ENCODE results near the gene TCFL5.
"Not testable (repeated sequence)": the region's sequence is repeated elsewhere in the genome, so short reads cannot be mapped to it uniquely, and the experiment has no call there.

TCFL5 gene

DNA sequence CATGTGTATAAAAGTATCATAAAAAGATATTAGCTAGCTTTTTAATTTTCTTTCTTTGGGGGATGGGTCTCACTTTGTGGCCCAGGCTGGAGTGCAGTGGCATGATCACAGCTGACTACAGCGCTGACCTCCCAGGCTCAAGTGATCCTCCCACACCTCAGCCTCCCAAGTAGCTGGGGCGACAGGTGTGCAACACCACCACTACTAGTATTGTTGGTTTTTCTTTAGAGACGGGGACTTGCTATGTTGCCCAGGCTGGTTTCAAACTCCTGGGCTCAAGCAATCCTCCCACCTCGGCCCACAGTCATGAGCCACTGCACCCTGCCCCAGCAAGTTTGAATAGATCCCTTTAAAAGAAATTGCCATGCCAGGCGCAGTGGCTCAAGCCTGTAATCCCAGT, 6.5 kb downstream of the TCFL5 start:
- no peak for DNase-seq (ENCODE audit: low spot score)
- FAIRE-seq = no peak

DNA sequence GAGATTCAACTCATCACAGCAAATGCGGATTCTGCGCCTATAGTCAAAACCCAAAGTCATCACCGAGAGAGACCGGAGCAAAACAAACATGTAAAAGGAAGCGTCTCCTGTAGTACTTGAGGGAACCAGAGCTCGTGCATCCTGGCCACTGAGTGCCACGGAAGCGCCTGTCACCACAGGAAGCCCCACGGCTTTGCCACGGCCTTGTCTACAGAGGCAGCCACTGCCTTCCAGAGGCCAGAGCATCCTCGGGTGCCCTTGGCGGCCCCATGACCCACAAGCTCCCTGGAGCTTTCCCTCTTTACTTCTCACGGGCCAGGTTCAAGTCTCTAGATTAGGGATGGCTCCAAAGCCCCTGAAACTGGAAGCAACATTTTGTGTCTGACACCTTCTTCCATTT, 7.5 kb downstream of the TCFL5 start:
- no peak for DNase-seq (ENCODE audit: low spot score)
- no peak for FAIRE-seq

DNA sequence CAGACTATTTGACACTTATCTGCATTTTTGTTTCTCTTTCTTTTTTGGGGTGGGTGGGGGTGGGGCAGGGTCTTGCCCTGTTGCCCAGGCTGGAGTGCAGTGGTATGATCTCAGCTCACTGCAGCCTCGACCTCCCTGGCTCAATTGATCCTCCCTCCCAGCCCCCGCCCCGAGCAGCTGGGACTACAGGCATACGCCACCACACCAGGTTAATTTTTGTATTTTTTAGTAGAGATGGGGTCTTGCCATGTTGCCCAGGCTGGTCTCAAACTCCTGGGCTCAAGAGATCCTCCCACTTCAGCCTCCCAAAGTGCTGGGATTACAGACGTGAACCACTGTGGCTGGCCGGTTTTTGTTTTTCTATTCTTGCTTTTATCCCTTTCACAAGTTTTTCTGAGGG, 8.3 kb downstream of the TCFL5 start:
- not testable (repeated sequence) for DNase-seq (ENCODE audit: low spot score); FAIRE-seq

DNA sequence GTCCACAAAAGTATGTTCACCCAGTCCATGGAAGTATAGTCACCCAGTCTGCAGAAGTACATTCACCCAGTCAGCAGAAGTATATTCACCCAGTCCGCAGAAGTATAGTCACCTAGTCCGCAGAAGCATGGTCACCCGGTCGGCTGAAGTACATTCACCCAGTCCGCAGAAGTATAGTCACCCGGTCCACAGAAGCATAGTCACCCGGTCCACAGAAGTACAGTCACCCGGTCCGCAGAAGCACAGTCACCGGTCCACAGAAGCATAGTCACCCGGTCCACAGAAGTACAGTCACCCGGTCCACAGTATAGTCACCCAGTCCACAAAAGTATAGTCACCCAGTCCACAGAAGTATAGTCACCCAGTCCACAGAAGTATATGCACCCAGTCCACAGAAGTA, 8.8 kb downstream of the TCFL5 start:
- FAIRE-seq (no peak), DNase-seq (ENCODE audit: low spot score) (no peak)

DNA sequence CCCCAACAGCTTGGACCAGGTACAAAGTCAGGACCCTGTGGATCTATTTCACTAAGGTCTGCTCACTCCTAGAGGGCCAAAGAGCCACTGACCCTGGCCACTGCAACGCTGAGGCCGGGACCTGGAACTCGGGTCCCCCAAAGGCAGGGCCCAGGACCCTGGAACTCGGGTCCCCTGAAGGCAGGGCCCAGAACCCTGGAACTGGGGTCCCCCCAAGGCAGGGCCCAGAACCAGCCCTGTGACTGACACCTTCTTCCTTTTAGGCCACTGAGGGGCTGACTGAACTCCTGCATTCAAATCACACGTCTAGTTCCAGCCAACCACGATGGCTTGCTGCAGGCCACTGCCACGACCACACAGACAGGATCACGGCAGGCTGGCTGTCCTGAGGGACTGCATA, 9.4 kb downstream of the TCFL5 start:
- DNase-seq (ENCODE audit: low spot score) (no peak), FAIRE-seq (no peak)

DNA sequence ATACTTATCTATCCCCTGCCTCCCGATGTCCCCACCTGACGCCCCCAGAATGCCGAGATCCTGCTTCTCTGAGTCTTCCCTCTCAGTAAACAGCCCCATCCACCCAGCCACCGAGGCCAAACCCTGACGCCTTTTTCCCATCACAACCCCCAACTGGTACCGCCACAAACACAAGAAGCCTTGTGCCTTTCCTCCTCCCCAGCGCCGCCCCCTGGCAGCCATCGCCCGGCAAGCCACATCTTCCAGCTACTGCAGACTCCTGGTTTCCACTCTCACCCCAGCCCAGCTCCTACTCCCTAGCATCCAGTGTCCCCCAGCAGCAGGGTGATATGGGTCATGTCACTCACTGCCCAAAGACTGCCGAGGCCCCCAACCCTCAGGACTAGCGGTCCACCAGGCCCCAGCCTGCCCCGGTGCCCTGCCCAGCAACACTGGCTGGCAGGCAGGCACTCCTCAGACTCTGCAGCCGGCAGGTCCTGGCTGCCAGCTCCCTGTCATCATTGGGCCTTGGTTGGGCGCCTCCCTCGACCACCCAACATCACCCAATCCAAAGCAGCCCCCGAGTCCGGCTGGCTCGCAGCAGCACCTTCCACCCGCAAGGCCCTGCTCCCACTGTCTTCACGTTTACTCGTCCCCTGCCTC, 11.2 kb downstream of the TCFL5 start:
- no peak for DNase-seq (ENCODE audit: low spot score)
- FAIRE-seq = no peak

DNA sequence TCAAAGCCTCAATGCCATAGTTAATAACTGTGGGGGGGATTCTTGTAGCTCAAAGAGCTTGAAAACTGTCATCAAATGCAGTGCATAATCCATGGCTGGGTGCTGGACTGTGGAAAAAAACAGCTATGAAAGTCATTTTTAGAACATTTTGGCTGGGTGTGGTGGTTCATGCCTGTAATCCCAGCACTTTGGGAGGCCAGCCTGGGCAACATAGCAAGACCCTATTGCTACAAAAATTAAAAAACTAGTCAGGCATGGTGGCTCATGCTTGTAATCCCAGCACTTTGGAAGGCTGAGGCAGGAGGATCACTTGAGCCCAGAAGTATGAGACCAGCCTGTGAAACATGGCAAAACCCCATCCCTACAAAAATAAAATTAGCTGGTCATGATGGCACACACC, 12.2 kb downstream of the TCFL5 start:
- DNase-seq (ENCODE audit: low spot score) = no peak

DNA sequence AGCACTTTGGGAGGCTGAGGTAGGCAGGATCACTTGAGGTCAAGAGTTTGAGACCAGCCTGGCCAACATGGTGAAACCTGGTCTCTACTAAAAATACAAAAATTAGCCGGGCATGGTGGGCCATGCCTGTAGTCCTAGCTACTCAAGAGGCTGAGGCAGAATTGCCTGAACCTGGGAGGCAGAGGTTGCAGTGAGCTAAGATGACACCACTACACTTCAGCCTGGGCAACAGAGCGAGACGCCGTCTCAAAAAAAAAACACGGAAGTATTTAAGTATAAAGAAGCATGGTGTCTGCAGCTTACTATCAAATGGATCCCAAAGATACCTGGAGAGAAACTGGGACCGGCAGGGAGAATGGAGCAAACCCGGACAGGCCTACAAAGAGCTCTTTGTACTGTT, 12.7 kb downstream of the TCFL5 start:
- FAIRE-seq = not testable (repeated sequence)

More for the DNA sequence above, 12.2 kb downstream of the TCFL5 start:
- no peak for FAIRE-seq

DNA sequence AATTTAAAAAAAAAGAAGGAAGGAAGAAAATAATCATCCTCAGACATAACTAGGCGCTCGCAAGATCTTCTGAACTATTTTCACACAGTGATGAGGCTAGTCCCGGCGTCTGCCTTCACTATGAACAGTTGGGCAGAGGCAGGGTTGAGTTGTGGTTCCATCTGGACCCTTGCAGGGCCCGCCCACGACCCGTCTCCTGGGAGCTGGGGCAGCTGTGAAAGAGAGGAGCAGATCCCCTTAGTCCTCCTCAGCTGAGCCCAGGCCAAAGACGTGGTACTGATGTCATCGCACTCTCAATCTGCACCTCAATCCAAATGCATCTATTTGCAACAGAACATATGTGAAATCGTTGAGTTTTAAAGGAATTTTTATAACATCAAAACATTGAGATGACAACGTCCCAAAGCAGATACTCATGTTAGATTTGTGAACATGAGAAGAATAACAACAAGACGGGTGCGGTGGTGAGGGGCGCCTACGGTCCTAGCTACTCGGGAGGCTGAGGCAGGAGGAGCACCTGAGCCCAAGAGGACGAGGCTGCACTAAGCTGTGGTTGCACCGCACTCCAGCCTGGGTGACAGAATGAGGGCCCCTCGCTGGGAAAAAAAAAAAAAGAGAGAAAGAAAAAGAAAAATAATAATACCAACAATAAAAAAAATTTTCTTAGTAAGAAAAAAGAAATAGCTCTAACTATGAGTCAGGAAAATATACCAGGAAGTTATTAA, 15.3 kb downstream of the TCFL5 start:
- DNase-seq (ENCODE audit: low spot score) = no peak
- FAIRE-seq = no peak

More for the DNA sequence above, 12.7 kb downstream of the TCFL5 start:
- not testable (repeated sequence) for DNase-seq (ENCODE audit: low spot score)

DNA sequence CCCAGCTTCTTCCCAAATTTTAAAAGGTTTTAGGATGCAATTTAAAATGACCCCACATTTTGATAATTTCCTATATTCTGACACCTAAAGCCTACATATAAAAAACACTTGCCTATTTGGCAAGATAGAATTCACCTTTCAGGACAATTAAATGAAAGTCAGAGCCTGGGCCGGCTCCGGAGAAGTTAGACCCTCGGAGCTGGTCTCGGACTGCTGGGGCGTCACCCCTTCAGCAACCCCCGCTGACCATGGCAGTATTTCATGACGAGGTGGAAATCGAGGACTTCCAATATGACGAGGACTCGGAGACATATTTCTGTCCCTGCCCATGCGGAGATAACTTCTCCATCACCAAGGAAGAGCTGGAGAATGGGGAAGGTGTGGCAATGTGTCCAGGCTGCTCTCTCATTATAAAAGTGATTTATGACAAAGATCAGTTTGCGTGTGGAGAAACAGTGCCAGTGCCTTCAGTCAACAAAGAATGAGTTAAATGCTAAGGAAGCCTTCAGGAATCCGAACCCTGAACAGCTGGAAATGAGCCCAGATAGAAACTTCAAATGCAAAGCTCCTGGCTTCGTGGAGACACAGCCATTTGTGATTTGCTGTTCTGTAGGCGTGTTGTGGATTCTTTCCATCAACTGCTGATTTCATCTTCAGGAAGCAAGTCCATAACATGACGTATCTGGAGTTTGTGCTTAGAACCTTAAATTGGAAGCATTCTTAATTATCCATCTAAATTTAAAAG, 16.0 kb downstream of the TCFL5 start:
- DNase-seq (ENCODE audit: low spot score) (no peak), FAIRE-seq (no peak)

DNA sequence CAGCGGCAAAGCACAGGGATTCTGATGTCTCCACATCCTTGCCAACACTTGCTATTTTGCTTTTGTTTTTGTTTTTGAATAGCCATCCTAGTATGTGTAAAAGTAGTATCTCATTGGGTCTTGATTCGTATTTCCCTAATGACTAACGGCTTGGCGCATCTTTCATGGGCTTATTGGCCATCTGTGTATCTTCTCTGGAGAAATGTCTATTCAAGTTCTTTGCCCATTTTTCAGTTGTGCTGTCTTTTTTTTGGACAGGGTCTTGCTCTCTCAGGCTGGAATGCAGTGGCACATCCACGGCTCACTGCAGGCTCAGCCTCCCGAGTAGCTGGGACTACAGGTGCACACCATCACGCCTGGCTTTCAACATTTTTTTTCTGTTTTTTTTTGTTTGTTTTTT, 17.4 kb downstream of the TCFL5 start:
- FAIRE-seq = no peak

DNA sequence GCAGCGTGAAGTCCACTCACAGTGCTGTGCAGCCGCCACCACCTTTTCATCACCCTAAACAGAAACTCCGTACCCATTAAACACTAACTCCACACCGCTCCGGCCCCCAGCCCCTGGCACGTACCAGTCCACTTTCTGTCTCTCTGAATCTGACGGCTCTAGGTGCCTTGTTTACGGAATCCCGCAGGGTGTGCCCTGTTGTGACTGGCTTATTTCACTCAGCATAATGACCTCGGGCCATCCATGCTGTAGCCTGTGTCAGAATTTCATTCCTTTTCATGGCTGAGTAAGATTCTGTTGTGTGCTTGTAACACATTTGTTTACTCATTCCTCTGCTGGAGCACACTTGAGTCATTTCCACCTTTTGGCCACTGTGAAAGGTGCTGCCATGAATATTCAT, 18.0 kb downstream of the TCFL5 start:
- no peak for FAIRE-seq
- no peak for DNase-seq (ENCODE audit: low spot score)

More for the DNA sequence above, 17.4 kb downstream of the TCFL5 start:
- no peak for DNase-seq (ENCODE audit: low spot score)

DNA sequence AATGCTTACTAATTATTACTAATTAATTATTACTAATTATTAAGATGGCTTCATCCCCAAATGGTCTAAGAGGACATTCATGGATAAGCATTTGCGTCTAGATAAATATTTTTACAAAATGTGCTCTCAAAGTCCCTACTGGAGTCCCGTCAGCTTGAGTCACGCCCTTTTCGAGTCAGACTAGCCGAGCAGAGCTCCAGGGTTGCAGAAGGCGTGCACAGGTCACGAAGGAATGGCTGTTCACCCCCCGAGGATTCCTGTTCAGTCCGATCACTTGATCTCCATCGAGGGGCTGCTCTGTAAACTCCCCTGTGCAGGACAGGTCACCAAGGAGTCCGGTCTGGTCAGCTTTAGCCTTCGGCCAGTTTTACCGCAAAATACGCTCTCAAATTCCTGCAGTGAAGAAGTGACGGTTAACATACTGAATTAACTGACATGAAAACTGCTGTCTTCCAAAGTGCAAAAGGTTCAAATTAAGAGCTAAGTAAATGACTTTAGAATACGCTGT, 19.9 kb downstream of the TCFL5 start:
- FAIRE-seq (no peak), DNase-seq (ENCODE audit: low spot score) (no peak)

DNA sequence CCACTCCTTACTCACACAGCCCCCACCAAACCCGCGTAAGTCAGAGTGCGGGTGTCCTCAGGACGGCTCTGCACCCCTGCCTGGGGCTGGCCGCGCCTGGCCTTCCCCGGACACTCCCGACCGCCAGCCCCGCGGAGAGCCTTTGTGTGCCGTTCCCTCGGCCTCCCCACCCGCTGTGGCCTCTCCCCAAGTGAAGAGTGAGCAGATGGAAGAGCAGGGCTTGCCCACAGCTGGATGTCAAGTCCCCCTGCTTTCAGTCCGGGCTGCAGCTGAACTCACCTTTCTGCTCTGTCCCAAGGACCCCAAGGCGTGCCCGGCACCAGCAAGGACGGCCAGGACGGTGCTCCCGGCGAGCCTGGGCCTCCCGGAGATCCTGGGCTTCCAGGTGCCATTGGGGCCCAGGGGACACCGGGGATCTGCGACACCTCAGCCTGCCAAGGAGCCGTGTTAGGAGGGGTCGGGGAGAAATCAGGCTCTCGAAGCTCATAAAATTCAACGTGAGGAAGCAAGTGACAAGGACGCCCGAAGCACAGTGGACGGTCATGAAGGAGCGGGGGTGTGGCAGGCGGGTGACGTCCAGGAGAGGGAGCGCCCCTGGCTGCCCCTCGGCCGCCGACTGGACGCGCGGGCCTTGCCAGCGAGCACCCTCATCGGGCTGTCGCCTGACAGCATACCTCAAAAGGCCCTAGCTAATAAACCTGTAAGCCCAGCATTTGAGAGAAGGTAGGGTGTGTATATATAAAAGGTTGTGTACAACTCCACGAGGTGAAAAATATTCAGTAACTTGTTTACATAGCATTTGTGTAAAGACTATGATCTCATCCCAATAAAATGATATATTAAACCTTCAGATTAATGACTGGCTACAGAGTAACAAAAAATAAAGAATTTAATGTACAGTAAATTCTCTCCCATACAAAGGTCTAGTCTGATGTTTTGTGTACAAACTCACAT, 21.1 kb downstream of the TCFL5 start:
- FAIRE-seq = no peak
- no peak for DNase-seq (ENCODE audit: low spot score)

DNA sequence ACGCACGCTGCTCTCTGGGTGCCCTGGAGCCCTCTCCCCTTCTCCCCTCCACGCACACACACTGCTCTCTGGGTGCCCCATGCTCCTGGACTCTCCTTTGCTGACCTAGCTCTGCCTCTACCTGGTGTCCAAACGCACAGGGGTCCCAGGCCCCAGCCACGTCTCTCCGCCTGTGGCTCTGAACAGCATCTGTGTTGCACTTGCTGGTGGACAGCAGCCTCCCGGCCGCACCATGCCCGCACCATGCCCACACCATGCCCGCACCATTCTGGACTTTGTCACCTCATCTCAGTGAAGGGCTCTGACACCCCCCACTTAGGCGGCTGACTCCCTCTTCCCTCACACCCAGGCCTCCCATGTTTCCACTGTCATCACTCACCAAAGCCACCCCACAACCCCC, 21.8 kb downstream of the TCFL5 start:
- FAIRE-seq = no peak
- DNase-seq (ENCODE audit: low spot score) = no peak

DNA sequence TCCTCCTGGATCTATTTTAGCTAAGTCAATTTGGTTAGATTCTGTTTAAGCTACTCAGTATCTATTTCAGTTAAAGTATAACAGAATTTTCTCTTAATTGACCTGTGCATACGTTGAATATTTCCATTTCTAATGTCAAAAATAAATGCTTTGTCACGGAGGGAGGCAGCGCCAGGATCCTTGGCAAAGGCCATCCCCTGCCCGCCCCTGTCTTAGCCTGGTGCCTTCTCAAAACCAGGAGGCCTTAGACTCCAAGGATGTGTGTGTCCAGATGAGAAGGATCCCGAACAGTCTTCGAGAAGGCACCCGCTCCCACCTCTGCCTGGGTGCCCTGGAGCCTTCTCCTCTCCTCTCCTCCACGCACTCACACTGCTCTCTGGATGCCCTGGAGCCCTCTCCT, 22.4 kb downstream of the TCFL5 start:
- FAIRE-seq = no peak
- DNase-seq (ENCODE audit: low spot score) = no peak

DNA sequence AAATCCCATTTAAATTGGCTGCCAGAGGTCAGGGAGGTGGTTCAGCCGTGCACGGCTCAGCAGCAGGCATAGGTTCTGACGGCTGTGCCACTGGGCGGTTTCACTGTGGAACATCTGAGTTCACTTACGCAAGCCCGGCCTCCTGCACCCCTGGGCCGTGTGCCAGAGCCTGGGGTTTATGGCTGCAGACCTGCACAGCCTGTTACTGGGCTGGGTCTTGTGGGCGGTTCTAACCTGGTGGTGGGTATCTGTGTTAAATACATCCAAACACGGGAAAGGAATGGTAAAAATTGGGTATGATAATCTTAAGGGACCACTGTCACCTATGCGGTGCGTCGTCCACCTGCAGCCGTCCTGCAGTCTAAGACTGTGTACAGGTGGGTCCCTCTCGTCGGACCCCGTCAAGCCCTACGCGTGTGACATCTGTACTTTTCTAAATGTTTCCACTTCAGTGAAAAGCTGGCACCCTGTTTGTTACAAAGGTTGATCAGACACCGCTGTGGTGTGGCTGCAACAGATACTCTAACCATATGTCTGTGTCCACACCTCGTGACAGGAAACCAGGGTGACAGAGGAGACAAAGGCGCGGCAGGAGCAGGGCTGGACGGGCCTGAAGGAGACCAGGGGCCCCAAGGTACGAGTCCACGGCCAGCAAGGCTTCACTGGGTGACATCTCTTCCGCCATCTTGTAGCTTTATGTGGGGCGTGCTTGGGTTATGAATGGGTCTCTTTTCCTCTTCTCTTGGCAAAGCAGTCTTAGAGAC, 23.3 kb downstream of the TCFL5 start:
- FAIRE-seq (no peak), DNase-seq (ENCODE audit: low spot score) (no peak)

DNA sequence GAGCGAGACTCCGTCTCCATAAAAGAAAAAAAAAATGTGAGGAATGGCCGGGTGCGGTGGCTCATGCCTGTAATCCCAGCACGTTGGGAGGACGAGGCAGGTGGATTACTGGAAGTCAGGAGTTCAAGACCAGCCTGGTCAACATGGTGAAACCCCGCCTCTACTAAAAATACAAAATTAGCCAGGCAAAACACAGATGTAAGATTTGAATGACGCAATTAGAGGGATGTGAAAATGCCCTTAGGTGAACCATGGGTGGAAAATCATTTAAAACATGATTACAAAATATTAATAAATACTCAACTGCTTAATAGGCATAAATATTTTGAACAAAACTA, 23.9 kb downstream of the TCFL5 start:
- FAIRE-seq (no peak), DNase-seq (ENCODE audit: low spot score) (no peak)

DNA sequence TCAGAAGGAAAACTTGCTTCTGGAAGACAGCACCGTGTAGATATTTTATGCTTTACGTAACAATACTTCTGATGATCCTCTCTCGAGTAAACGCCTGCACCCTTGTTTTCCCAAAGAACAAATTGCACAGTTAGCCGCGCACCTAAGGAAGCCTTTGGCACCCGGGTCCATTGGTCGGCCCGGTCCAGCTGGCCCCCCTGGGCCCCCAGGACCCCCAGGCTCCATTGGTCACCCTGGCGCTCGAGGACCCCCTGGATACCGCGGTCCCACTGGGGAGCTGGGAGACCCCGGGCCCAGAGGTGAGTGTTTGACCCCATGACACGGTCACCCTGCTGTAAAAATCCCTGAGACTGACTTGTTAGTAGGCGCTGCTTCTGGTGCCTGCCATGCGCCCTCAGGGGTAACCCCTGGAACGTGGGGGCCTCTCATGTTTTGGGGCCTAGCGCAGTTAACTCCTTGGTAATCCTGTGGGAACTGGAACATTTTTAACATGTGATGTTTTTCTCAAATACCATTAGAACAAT, 24.6 kb downstream of the TCFL5 start:
- DNase-seq (ENCODE audit: low spot score) (no peak), FAIRE-seq (no peak)
